GM11168 (cell line): ENCODE data around the gene SLC23A1.
"Not testable (repeated sequence)": the region's sequence is repeated elsewhere in the genome, so short reads cannot be mapped to it uniquely, and the experiment has no call there.

Experiments
- in situ Hi-C: fragments of 300-500 bp; cut with MboI; formaldehyde crosslinking; loops from one replicate; pipeline ENCODE4 v1.12.0; 2022; ENCODE audit warnings: low sequenced_read_pairs; ENCODE audit not compliant: unreplicated experiment

The SLC23A1 gene

DNA sequence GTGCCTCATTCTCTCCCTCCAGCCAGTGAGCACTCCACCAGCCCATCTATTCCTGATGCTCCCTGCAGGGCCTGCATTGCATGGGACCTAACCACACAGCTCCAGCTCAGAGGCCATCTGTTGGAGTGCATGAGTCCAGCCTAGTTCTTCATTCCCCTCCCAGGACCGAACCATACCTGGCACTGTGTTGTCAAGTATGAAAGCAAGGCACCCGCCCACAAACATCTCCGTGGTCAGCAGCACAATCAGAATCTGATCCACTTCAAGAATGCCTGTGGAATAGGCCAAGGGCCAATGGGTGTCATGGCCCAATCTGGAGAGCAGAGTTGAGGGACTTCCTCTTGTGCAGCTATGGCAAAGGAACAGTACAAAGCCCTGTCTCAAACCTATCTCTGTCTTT is 5.9 kb downstream of the SLC23A1 start:
- in situ Hi-C loops: loop anchor here (5.0 kb wide), 1 partner anchor 35 kb away; the partner anchor contains the start of gene PAIP2

- in situ Hi-C loops: loop anchor here (5.0 kb wide), 1 partner anchor 34 kb away; the partner anchor contains the start of gene PAIP2
Observed at GRCh38 chr5:139376364-139376763, 6.7 kb downstream of the SLC23A1 start.

DNA sequence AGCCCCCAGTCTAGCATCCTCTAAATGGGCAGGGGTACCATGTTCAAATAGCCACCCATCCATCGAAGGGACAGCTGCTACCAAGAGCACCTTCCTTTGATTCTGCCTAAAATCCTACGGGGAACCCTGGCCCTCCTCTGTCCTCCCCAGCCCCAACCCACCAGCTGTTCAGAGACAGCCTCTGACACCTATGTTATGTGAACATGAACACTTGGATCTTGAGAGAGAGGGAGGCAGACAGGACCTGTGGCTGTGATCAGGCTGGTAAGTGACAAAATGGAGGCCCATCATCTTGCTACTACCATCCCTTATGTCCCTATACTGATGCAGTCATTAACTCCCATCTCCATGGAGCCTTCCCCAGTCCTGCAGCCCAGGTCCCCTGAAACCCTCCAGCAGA is 8.2 kb downstream of the SLC23A1 start:
- in situ Hi-C loops: loop anchor here (5.0 kb wide), 1 partner anchor 33 kb away; the partner anchor contains the start of gene PAIP2

GRCh38 chr5:139371482-139372435 is 11.3 kb downstream of the SLC23A1 start:
- in situ Hi-C loops: no loop called here

- in situ Hi-C loops: no loop called here
Observed at GRCh38 chr5:139369181-139369580, 13.9 kb downstream of the SLC23A1 start.

DNA sequence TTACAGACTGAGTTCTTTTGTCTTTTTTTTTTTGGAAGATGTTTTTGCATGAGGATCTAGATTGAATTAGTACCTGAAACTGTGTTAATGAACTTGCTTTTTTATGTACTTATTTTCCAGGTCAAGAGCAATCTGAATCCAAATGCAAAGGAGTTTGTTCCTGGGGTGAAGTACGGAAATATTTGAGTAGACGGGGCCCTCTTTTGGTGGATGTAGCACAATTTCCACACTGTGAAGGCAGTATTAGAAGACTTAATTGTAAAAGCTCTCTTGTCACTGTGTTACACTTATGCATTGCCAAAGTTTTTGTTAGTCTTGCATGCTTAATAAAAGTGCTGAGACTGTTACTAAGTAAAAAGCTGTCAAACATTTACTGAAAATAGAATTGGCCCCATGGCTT is 14.5 kb downstream of the SLC23A1 start:
- in situ Hi-C loops: no loop called here

GRCh38 chr5:139364466-139364865 is 18.6 kb downstream of the SLC23A1 start:
- in situ Hi-C loops: no loop called here

DNA sequence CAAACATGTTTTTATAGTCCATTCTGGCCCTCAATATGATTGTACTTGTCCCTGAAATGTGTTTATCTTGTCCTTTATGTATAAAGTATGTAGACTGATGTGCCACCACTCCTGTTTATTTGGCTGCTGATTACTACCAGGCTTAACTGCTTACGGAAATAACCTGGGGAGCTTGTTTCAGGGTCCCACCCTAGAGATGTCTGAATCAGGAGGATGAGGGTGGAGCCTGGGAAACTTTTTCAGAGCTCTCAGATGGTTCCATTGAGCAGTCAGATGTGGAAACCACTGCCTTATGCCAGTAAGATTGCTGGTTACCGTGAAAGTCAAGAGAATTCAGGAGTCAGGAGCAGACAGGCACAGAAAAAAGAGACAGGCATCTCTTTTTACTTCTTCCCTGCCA is 19.2 kb downstream of the SLC23A1 start:
- in situ Hi-C loops: no loop called here

GRCh38 chr5:139361835-139362429 is 21.2 kb downstream of the SLC23A1 start:
- in situ Hi-C loops: no loop called here

DNA sequence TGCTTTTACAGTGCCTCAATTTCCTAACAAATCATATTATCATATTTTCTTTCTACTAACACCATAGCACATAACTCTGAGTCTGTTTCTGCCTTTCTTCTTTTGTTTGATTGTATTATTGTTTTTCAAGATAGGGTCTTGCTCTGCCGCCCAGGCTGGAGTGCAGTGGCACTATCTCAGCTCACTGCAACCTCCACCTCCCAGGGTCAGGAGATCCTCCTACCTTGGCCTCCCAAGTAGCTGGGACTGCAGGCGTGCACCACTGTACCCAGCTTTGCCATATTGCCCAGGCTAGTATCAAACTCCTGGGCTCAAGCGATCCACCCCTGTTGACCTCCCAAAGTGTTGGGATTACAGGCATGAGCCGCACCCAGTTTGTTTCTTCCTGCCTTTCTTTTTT is 22.7 kb downstream of the SLC23A1 start:
- in situ Hi-C loops: no loop called here

GRCh38 chr5:139358064-139358463 is 25.0 kb downstream of the SLC23A1 start:
- in situ Hi-C loops: no loop called here

- in situ Hi-C loops: not testable (repeated sequence)
Observed at GRCh38 chr5:139355900-139356299, 27.2 kb downstream of the SLC23A1 start.

DNA sequence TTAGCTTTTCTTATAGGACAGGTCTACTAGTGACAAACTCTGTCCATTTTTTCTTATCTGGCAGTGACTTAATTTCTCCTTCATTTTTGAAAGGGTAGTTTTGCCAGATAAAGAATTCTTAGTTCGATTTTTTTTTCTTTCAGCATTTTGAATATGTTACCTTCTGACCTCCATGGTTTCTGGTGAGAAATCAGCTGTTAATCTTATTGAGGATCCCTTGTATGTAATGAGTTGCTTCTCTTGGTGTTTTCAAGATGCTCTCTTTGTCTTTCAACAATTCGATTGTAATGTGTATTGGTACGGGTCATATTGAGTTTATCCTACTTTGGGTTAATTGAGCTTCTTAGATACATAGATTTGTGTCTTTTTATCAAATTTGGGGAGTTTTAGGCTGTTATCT is 28.9 kb downstream of the SLC23A1 start:
- in situ Hi-C loops: no loop called here

- in situ Hi-C loops: not testable (repeated sequence)
Observed at GRCh38 chr5:139347863-139348262, 35.2 kb downstream of the SLC23A1 start.

GRCh38 chr5:139345442-139345841 is 37.7 kb downstream of the SLC23A1 start:
- in situ Hi-C loops: not testable (repeated sequence)

DNA sequence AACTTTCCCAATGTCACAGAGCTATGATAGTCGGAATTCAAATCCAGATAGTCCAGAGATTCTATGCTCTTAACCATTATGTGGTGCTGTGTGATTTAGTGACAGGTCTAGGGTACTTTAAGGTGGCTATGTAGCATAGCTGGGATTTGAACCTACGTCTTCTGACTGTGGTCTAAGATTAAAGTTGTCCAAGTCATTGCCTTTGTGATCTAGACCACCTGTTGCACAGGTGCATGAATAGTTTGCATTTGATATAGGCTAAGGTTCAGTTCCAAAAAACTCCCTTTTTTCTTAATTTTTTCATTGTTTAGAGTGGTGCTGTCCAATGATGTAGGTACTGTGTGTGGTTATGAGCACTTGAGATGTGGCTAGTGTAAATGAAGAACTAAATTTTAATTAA is 38.9 kb downstream of the SLC23A1 start:
- in situ Hi-C loops: loop anchor here (5.0 kb wide), 1 partner anchor 33 kb away; no protein-coding TSS in a partner anchor

DNA sequence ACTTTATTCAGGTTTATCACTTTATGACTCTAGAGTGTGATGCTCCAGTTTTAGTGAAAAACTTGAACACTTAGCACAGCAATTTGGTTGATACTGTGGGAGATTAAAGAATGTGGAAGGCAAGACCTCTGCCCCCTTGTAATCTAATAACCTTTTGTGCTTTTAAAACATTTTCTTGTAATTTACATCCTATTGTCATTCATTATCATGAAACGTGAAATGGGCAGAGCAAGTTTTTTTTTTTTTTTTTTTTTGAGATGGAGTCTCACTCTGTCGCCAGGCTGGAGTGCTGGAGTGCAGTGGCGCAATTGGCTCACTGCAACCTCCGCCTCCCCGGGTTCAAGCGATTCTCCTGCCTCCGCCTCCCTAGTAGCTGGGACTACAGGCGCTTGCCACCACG is 39.6 kb downstream of the SLC23A1 start:
- in situ Hi-C loops: loop anchor here (5.0 kb wide), 1 partner anchor 34 kb away; no protein-coding TSS in a partner anchor

GRCh38 chr5:139342423-139342723 is 40.7 kb downstream of the SLC23A1 start:
- in situ Hi-C loops: loop anchor here (5.0 kb wide), 1 partner anchor 35 kb away; no protein-coding TSS in a partner anchor

DNA sequence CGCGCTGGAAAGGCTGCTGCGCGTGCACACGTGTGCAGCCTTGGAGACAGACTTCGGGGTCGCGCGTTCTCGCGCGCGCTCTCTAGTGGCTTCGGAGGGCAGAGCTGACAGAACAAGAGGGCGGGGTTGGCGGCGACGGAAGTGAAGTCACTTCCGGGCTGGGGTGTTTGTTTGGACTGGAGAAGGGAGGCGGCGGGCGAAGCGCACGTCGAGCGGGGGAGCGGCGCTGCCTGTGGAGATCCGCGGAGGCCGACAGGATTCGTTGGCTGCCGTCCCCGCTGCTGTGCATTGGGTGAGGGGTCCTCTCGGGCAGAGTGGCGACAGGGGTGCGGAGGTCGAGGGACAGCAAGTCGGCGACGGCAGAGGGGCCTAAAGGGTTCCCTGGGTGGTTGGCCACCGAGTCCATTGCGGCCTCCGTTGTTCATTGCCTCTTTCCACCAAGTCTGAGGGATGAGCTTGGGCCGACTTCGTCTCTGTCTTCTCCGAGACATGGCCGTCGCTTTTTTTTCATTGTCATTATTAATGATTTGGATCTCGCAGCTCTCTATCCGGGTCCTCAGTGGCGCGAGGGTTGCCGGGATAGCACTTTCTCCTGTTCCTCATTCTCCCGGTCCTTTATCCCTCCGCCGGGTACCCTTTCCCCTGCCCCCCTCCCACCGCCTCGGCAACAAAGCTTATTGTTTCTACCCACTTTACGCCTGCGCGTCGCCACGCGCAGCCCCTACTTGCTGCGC is 41.2 kb downstream of the SLC23A1 start, which contains the start of gene PAIP2:
PAIP2 (plus strand) TSS at position 166 of the 734 bp plus-strand sequence. CDS start 21,931 bp downstream, outside the sequence.
- in situ Hi-C loops: loop anchor here (5.0 kb wide), 1 partner anchor 35 kb away; no protein-coding TSS in a partner anchor

DNA sequence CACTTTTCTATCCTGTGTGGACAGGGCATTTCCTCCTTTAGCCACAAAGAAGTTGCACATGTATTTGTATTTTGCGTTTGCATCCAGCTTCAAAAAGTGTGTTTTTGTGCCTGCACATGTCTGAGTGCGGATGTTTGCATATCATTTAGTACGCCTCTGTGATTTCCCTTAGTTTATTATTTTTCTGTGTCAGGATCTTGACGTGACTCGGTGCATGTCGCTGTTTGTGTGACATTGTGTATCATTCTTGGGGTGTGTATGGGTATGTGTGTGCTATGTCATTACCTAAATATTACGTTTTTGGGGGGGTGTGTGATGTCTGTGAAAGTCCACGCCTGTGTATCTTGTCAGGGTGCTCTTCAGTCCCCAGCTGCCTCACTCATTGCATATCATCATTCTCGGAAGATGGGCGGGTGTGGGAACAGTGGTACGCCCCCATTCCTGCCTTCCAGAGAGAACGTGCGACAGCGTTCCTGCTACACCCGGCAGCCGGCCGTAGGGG is 41.9 kb downstream of the SLC23A1 start:
- in situ Hi-C loops: loop anchor here (5.0 kb wide), 1 partner anchor 36 kb away; no protein-coding TSS in a partner anchor
